ENCODE measurements around the gene CDHR2. TPM values are rescaled to one million over a fixed set of nuclear protein-coding genes. Genes with fewer than 3 reads are reported as not detected.
A peak's percentile ranks its signal among the peaks of the same experiment; 100 is the strongest.

The CDHR2 gene
- total and polyA plus RNA-seq, 4 donors, result 0.20 to 23.0 (median 10.9) TPM

- no peak overlapping the region for H3K4me3 ChIP-seq (ENCODE audit: low read depth, low read length)
These were observed 15.8 kb upstream of the CDHR2 start for GRCh38 chr5:176533390-176533789.

GRCh38 chr5:176533894-176534611 is 15.1 kb upstream of the CDHR2 start:
- Histone ChIP-seq H3K27me3 (ENCODE audit: control insufficient read depth, insufficient read depth, low read length) (no peaks in the 10 kb centered on the region), H3K9me3 (ENCODE audit: control insufficient read depth, insufficient read depth, low read length) (no peaks in the 10 kb centered on the region), H3K4me1 (ENCODE audit: control insufficient read depth, insufficient read depth, low read length) (peaks cover 76% of the 10 kb centered on the region), H3K36me3 (ENCODE audit: control insufficient read depth, insufficient read depth, low read length) (peaks cover 53% of the 10 kb centered on the region), H3K4me3 (ENCODE audit: low read depth, low read length) (no peak overlapping the region), H3K27ac (ENCODE audit: low read depth, low read length) (peak overlapping the region; percentile 3)
- DNase-seq (ENCODE audit: low read depth in 4 of 6, low spot score in 6 of 6), result no peak
- WGBS (ENCODE audit: insufficient coverage), result 30% methylated on average over 10 of the region's 10 CpGs

More at GRCh38 chr5:176533390-176533789, 15.8 kb upstream of the CDHR2 start:
- Histone ChIP-seq H3K27ac (ENCODE audit: low read depth, low read length) (peak overlapping the region; percentile 3), H3K9me3 (ENCODE audit: control insufficient read depth, insufficient read depth, low read length) (no peaks in the 10 kb centered on the region), H3K36me3 (ENCODE audit: control insufficient read depth, insufficient read depth, low read length) (peaks cover 59% of the 10 kb centered on the region), H3K4me1 (ENCODE audit: control insufficient read depth, insufficient read depth, low read length) (peaks cover 74% of the 10 kb centered on the region), H3K27me3 (ENCODE audit: control insufficient read depth, insufficient read depth, low read length) (no peaks in the 10 kb centered on the region)
- 15% methylated on average over 6 of the region's 8 CpGs for WGBS (ENCODE audit: insufficient coverage)
- DNase-seq (ENCODE audit: low read depth in 4 of 6, low spot score in 6 of 6), result peak in 2 of 6 donors; percentile 27 to 48

- Histone ChIP-seq H3K4me3 (ENCODE audit: low read depth, low read length) (no peak overlapping the region), H3K4me1 (ENCODE audit: control insufficient read depth, insufficient read depth, low read length) (peaks cover 75% of the 10 kb centered on the region), H3K27me3 (ENCODE audit: control insufficient read depth, insufficient read depth, low read length) (no peaks in the 10 kb centered on the region), H3K9me3 (ENCODE audit: control insufficient read depth, insufficient read depth, low read length) (no peaks in the 10 kb centered on the region), H3K27ac (ENCODE audit: low read depth, low read length) (peak overlapping the region; percentile 33), H3K36me3 (ENCODE audit: control insufficient read depth, insufficient read depth, low read length) (peaks cover 47% of the 10 kb centered on the region)
- DNase-seq (ENCODE audit: low read depth in 4 of 6, low spot score in 6 of 6), result no peak
- WGBS (ENCODE audit: insufficient coverage), result 78% methylated on average over 4 of the region's 4 CpGs
These were observed 14.5 kb upstream of the CDHR2 start for GRCh38 chr5:176534640-176535039.

GRCh38 chr5:176535101-176535663 is 14.0 kb upstream of the CDHR2 start:
- Histone ChIP-seq H3K27ac (ENCODE audit: low read depth, low read length) (peak overlapping the region; percentile 99), H3K27me3 (ENCODE audit: control insufficient read depth, insufficient read depth, low read length) (no peaks in the 10 kb centered on the region), H3K36me3 (ENCODE audit: control insufficient read depth, insufficient read depth, low read length) (peaks cover 42% of the 10 kb centered on the region), H3K4me3 (ENCODE audit: low read depth, low read length) (peak overlapping the region; percentile 100), H3K4me1 (ENCODE audit: control insufficient read depth, insufficient read depth, low read length) (peaks cover 72% of the 10 kb centered on the region), H3K9me3 (ENCODE audit: control insufficient read depth, insufficient read depth, low read length) (no peaks in the 10 kb centered on the region)
- 32% methylated on average over 7 of the region's 11 CpGs for WGBS (ENCODE audit: insufficient coverage)
- DNase-seq (ENCODE audit: low read depth in 4 of 6, low spot score in 6 of 6), result peak in 2 of 6 donors; percentile 12 to 38

- Histone ChIP-seq H3K4me1 (ENCODE audit: control insufficient read depth, insufficient read depth, low read length) (peaks cover 68% of the 10 kb centered on the region), H3K4me3 (ENCODE audit: low read depth, low read length) (peak overlapping the region; percentile 100), H3K27me3 (ENCODE audit: control insufficient read depth, insufficient read depth, low read length) (no peaks in the 10 kb centered on the region), H3K27ac (ENCODE audit: low read depth, low read length) (peak overlapping the region; percentile 99), H3K9me3 (ENCODE audit: control insufficient read depth, insufficient read depth, low read length) (no peaks in the 10 kb centered on the region), H3K36me3 (ENCODE audit: control insufficient read depth, insufficient read depth, low read length) (peaks cover 38% of the 10 kb centered on the region)
- 0% methylated on average over 9 of the region's 9 CpGs for WGBS (ENCODE audit: insufficient coverage)
- peak in 2 of 6 donors; percentile 18 to 37 for DNase-seq (ENCODE audit: low read depth in 4 of 6, low spot score in 6 of 6)
These were observed 13.4 kb upstream of the CDHR2 start for GRCh38 chr5:176535664-176536131.

- peak overlapping the region; percentile 100 for H3K4me3 ChIP-seq (ENCODE audit: low read depth, low read length)
- H3K4me1 ChIP-seq (ENCODE audit: control insufficient read depth, insufficient read depth, low read length), result peaks cover 62% of the 10 kb centered on the region
- peak in 5 of 6 donors; percentile 52 to 95 (median 75) for DNase-seq (ENCODE audit: low read depth in 4 of 6, low spot score in 6 of 6)
- no peaks in the 10 kb centered on the region for H3K27me3 ChIP-seq (ENCODE audit: control insufficient read depth, insufficient read depth, low read length)
- peaks cover 32% of the 10 kb centered on the region for H3K36me3 ChIP-seq (ENCODE audit: control insufficient read depth, insufficient read depth, low read length)
- peak overlapping the region; percentile 99 for H3K27ac ChIP-seq (ENCODE audit: low read depth, low read length)
- H3K9me3 ChIP-seq (ENCODE audit: control insufficient read depth, insufficient read depth, low read length), result no peaks in the 10 kb centered on the region
- WGBS (ENCODE audit: insufficient coverage), result 0% methylated on average over 26 of the region's 43 CpGs
These were observed 12.8 kb upstream of the CDHR2 start for GRCh38 chr5:176536132-176536901.

- peak within 1 kb of the TSS; percentile 99 for H3K27ac ChIP-seq (ENCODE audit: low read depth, low read length)
- DNase-seq (ENCODE audit: low read depth in 4 of 6, low spot score in 6 of 6), result peak; percentile 84 to 99 (median 96)
- H3K9me3 ChIP-seq (ENCODE audit: control insufficient read depth, insufficient read depth, low read length), result no peaks in the 10 kb centered on the region
- H3K4me3 ChIP-seq (ENCODE audit: low read depth, low read length), result peak within 1 kb of the TSS; percentile 100
- peaks cover 62% of the 10 kb centered on the region for H3K4me1 ChIP-seq (ENCODE audit: control insufficient read depth, insufficient read depth, low read length)
- peaks cover 32% of the 10 kb centered on the region for H3K36me3 ChIP-seq (ENCODE audit: control insufficient read depth, insufficient read depth, low read length)
- H3K27me3 ChIP-seq (ENCODE audit: control insufficient read depth, insufficient read depth, low read length), result no peaks in the 10 kb centered on the region
- WGBS (ENCODE audit: insufficient coverage), result 0% methylated on average over 63 of the region's 63 CpGs
These were observed 12.1 kb upstream of the CDHR2 start, which contains the start of gene RNF44 for GRCh38 chr5:176536902-176537553. Gene RNF44 (minus strand): TSS chr5:176537402. CDS start chr5:176532472, 4,930 bp downstream.

- Histone ChIP-seq H3K27me3 (ENCODE audit: control insufficient read depth, insufficient read depth, low read length) (no peaks in the 10 kb centered on the region), H3K9me3 (ENCODE audit: control insufficient read depth, insufficient read depth, low read length) (no peaks in the 10 kb centered on the region), H3K4me1 (ENCODE audit: control insufficient read depth, insufficient read depth, low read length) (peaks cover 62% of the 10 kb centered on the region), H3K4me3 (ENCODE audit: low read depth, low read length) (peak overlapping the region; percentile 100), H3K27ac (ENCODE audit: low read depth, low read length) (peak overlapping the region; percentile 99), H3K36me3 (ENCODE audit: control insufficient read depth, insufficient read depth, low read length) (peaks cover 26% of the 10 kb centered on the region)
- DNase-seq (ENCODE audit: low read depth in 4 of 6, low spot score in 6 of 6), result peak; percentile 93 to 100 (median 97)
- under 1% methylated on average over 43 of the region's 43 CpGs for WGBS (ENCODE audit: insufficient coverage)
These were observed 11.4 kb upstream of the CDHR2 start for GRCh38 chr5:176537554-176538229.

Measured in spinal cord (tissue), 10 donors.